Neural cell (in vitro differentiated cells): ENCODE results near the gene CEP20.

ENCODE experiments used
- CTCF ChIP-seq: fragments of 450-650 bp; IDR thresholded peaks from 2 replicates; pipeline ENCODE4 v1.5.1; 2014; ENCODE audit warnings: antibody characterized with exemption, mild to moderate bottlenecking, moderate library complexity; ENCODE audit not compliant: poor library complexity, severe bottlenecking
- EP300 ChIP-seq: fragments of 450-650 bp; conservative IDR thresholded peaks from 2 replicates; pipeline ENCODE4 v1.6.1; 2014; ENCODE audit warnings: antibody characterized with exemption, mild to moderate bottlenecking, moderate library complexity; ENCODE audit not compliant: poor library complexity, severe bottlenecking
- EZH2 ChIP-seq: fragments of 200-600, 300-800 bp; shearing (Covaris generic), sonication (generic); IDR thresholded peaks from 2 replicates; pipeline ENCODE4 v1.6.1; 2014; ENCODE audit warnings: antibody characterized with exemption, low read length, borderline replicate concordance, mild to moderate bottlenecking; ENCODE audit not compliant: insufficient read depth, poor library complexity, severe bottlenecking
- MXI1 ChIP-seq: fragments of 450-650 bp; conservative IDR thresholded peaks from 2 replicates; pipeline ENCODE4 v1.6.1; 2014; ENCODE audit warnings: antibody characterized with exemption, mild to moderate bottlenecking; ENCODE audit not compliant: poor library complexity, severe bottlenecking
- POLR2AphosphoS5 ChIP-seq: IDR thresholded peaks from 2 replicates; pipeline ENCODE4 v1.6.1; 2012
- RAD21 ChIP-seq: fragments of 450-650 bp; conservative IDR thresholded peaks from 2 replicates; pipeline ENCODE4 v1.6.1; 2014; ENCODE audit warnings: antibody characterized with exemption, mild to moderate bottlenecking, moderate library complexity
- TAF1 ChIP-seq: IDR thresholded peaks from 2 replicates; pipeline ENCODE4 v1.6.1; 2012; ENCODE audit warnings: low read depth

GRCh38 chr16:15879255-15879811, 9.1 kb downstream of the CEP20 start:
- TF ChIP-seq CTCF, result no peak
- no peak for TF ChIP-seq POLR2AphosphoS5
- TF ChIP-seq EZH2, result no peak
- no peak for TF ChIP-seq EP300
- no peak for TF ChIP-seq MXI1
- TF ChIP-seq RAD21, result no peak
- TF ChIP-seq TAF1, result no peak
